MM.1S (cell line): ENCODE results near the gene TGFBR3.

Experiments used
- DNase-seq: peaks from one replicate; pipeline ENCODE4 v3.0.0-alpha.2; 2015
- H2AFZ ChIP-seq: fragments of 300-600 bp; sonication (generic); 2 replicates; pipeline ENCODE4 v1.6.0; 2016; ENCODE audit warnings: antibody characterized with exemption, low read length
- H3F3A ChIP-seq: fragments of 300-600 bp; sonication (generic); 2 replicates; pipeline ENCODE4 v1.6.1; 2016; ENCODE audit warnings: mild to moderate bottlenecking, antibody characterized with exemption, low read length, moderate library complexity, mixed read lengths; ENCODE audit not compliant: insufficient read depth
- H3K27ac ChIP-seq: fragments of 300-600 bp; sonication (generic); 2 replicates; pipeline ENCODE4 v1.5.1; 2016; ENCODE audit warnings: mild to moderate bottlenecking, low read length
- H3K27me3 ChIP-seq: fragments of 300-600 bp; sonication (generic); replicated peaks from 2 replicates; pipeline ENCODE4 v1.6.0; 2016; ENCODE audit warnings: low read length; ENCODE audit not compliant: insufficient read depth
- H3K36me3 ChIP-seq: fragments of 300-600 bp; sonication (generic); replicated peaks from 2 replicates; pipeline ENCODE4 v1.6.1; 2016; ENCODE audit warnings: mild to moderate bottlenecking, low read length, mixed read lengths; ENCODE audit not compliant: insufficient read depth
- H3K4me1 ChIP-seq: fragments of 300-600 bp; sonication (generic); 2 replicates; pipeline ENCODE4 v1.6.1; 2016; ENCODE audit warnings: low read length, mixed read lengths
- H3K4me2 ChIP-seq: fragments of 300-600 bp; sonication (generic); 2 replicates; pipeline ENCODE4 v1.6.0; 2016; ENCODE audit warnings: low read depth, low read length
- H3K4me3 ChIP-seq: fragments of 300-600 bp; sonication (generic); 2 replicates; pipeline ENCODE4 v1.5.1; 2016; ENCODE audit warnings: low read length, mixed read lengths
- H3K79me2 ChIP-seq: fragments of 300-600 bp; sonication (generic); 2 replicates; pipeline ENCODE4 v1.6.1; 2016; ENCODE audit warnings: mixed run types, low read length, mixed read lengths
- H3K9ac ChIP-seq: fragments of 300-600 bp; sonication (generic); 2 replicates; pipeline ENCODE4 v1.6.1; 2016; ENCODE audit warnings: low read length, mixed read lengths
- H3K9me2 ChIP-seq: fragments of 300-600 bp; sonication (generic); replicated peaks from 2 replicates; pipeline ENCODE4 v1.6.1; 2016; ENCODE audit warnings: mild to moderate bottlenecking, low read length, mixed read lengths; ENCODE audit not compliant: insufficient read depth
- H3K9me3 ChIP-seq: fragments of 300-600 bp; sonication (generic); replicated peaks from 2 replicates; pipeline ENCODE4 v1.6.1; 2016; ENCODE audit warnings: mild to moderate bottlenecking, low read length, mixed read lengths; ENCODE audit not compliant: insufficient read depth
- H4K20me1 ChIP-seq: fragments of 300-600 bp; sonication (generic); 2 replicates; pipeline ENCODE4 v1.6.1; 2016; ENCODE audit warnings: mild to moderate bottlenecking, low read length, moderate library complexity, mixed read lengths; ENCODE audit not compliant: insufficient read depth
- EZH2 ChIP-seq: fragments of 300-600 bp; sonication (generic); optimal IDR thresholded peaks from 2 replicates; pipeline ENCODE3; 2017; ENCODE audit warnings: low read depth, mild to moderate bottlenecking, antibody characterized with exemption, low read length, mixed read lengths
- EZH2phosphoT487 ChIP-seq: fragments of 300-600 bp; sonication (generic); IDR thresholded peaks from 2 replicates; pipeline ENCODE4 v1.6.1; 2018; ENCODE audit warnings: antibody characterized with exemption, low read length
- TF ChIP-seq, protein P1 (sequence below): fragments of 300-600 bp; sonication (generic); IDR thresholded peaks from 2 replicates; pipeline ENCODE4 v1.5.1; 2016; ENCODE audit warnings: antibody characterized with exemption, low read length, mixed read lengths

Gene TGFBR3

DNA sequence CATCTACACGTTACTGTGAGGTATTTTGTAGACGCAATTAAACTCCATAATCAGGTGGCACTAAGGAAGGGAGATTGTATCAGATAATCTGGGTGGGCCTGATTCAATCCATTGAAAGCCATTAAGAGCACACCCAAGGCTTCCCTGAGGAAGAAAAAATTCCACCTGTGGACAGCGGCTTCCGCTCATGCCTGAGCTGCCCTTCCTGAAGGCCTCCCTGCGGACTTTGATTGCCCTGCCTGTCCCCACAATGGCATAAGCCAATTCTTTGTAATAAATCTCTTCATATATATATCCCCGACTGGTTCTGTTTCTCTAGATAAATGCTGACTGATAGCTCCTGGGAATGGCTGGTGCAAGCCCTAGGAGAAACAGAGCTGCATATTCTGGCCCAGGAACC lies 138.3 kb downstream of the TGFBR3 start:
- TF ChIP-seq, protein P1, sequence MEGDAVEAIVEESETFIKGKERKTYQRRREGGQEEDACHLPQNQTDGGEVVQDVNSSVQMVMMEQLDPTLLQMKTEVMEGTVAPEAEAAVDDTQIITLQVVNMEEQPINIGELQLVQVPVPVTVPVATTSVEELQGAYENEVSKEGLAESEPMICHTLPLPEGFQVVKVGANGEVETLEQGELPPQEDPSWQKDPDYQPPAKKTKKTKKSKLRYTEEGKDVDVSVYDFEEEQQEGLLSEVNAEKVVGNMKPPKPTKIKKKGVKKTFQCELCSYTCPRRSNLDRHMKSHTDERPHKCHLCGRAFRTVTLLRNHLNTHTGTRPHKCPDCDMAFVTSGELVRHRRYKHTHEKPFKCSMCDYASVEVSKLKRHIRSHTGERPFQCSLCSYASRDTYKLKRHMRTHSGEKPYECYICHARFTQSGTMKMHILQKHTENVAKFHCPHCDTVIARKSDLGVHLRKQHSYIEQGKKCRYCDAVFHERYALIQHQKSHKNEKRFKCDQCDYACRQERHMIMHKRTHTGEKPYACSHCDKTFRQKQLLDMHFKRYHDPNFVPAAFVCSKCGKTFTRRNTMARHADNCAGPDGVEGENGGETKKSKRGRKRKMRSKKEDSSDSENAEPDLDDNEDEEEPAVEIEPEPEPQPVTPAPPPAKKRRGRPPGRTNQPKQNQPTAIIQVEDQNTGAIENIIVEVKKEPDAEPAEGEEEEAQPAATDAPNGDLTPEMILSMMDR = no peak
- no peak for TF ChIP-seq EZH2phosphoT487
- no peak for DNase-seq
- H3K27ac ChIP-seq = no peak overlapping the region
- no peak overlapping the region for H2AFZ ChIP-seq
- H3F3A ChIP-seq = no peaks in the 10 kb centered on the region
- H3K4me3 ChIP-seq = no peak overlapping the region
- no peak overlapping the region for H3K9ac ChIP-seq
- H3K36me3 ChIP-seq = no peaks in the 10 kb centered on the region
- H3K27me3 ChIP-seq = no peaks in the 10 kb centered on the region
- H3K4me2 ChIP-seq = no peak overlapping the region
- no peaks in the 10 kb centered on the region for H3K9me2 ChIP-seq
- no peaks in the 10 kb centered on the region for H4K20me1 ChIP-seq
- no peaks in the 10 kb centered on the region for H3K9me3 ChIP-seq
- H3K79me2 ChIP-seq = no peaks in the 10 kb centered on the region
- H3K4me1 ChIP-seq = no peaks in the 10 kb centered on the region

DNA sequence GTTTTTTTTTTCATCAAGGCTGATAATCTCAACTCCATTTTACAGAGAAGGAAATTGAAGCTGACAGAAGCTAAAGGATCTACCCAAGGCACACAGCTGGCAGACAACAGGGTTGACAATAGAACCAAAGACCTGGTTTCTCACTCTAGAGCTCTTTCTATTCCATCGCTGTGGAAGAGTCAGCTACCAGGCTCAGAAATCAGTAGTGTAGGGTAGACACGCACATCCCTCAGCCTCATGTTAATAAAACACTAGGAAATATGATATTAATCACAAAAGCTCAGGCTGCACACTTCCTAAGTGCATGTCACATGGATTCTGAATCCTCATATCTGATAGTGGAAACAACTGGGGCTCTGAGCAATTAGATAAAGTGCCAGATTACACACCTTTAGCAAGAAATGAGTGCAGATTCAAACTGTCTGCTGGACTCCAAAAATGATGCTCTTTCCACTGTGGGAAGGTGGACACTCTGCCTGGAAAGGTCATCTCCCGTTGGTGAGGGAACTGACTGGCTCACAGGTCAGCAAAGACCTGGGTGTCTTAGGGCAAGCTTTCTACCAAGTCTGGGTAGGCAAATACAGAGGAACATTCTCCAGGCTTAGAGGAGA lies 139.1 kb downstream of the TGFBR3 start:
- H3K9me2 ChIP-seq = no peaks in the 10 kb centered on the region
- H3K9ac ChIP-seq = no peak overlapping the region
- no peak overlapping the region for H3K4me2 ChIP-seq
- H3K27ac ChIP-seq = no peak overlapping the region
- no peak overlapping the region for H3K4me3 ChIP-seq
- no peak overlapping the region for H2AFZ ChIP-seq
- no peaks in the 10 kb centered on the region for H3F3A ChIP-seq
- no peaks in the 10 kb centered on the region for H3K36me3 ChIP-seq
- H4K20me1 ChIP-seq = no peaks in the 10 kb centered on the region
- no peak for DNase-seq
- H3K27me3 ChIP-seq = no peaks in the 10 kb centered on the region
- no peaks in the 10 kb centered on the region for H3K79me2 ChIP-seq
- no peaks in the 10 kb centered on the region for H3K4me1 ChIP-seq
- TF ChIP-seq, protein P1 = no peak
- no peak for TF ChIP-seq EZH2
- TF ChIP-seq EZH2phosphoT487 = no peak
- no peaks in the 10 kb centered on the region for H3K9me3 ChIP-seq

DNA sequence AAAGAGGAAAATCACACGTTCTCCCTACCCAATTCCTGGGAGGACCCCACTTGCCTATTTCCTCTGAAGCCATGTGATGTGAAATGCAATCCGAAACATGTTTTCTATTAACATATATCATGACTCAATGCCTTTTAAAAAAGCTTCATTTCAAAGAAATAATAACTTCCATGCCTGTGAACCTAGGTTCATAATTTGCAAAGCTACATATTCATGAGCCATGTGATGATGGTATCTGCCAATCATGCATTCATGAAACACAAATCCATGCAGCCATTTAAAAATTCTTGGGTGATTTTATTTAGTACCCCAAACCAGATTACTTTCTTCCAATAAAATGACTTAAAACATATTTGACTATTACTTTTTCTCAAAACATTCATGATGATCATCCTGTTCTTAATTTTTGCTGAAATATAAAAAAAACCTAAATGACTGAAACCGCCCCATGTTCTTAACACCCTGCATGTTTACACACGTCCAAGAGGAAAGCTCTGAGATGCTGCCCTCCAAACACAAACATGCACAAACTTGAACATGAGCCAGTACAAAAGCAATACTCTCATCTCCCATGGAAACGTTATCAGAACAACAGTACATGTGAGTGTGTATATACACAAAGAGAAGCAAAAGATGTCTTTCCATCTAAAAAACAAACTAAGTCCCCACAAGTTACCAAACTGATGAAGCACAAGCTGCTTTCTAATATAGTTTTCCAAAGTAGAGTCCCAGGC lies 140.1 kb downstream of the TGFBR3 start:
- no peaks in the 10 kb centered on the region for H3K27me3 ChIP-seq
- no peaks in the 10 kb centered on the region for H3K9me2 ChIP-seq
- H3K4me3 ChIP-seq = no peak overlapping the region
- TF ChIP-seq, protein P1 = no peak
- no peak for TF ChIP-seq EZH2
- no peak for TF ChIP-seq EZH2phosphoT487
- no peak overlapping the region for H2AFZ ChIP-seq
- no peaks in the 10 kb centered on the region for H4K20me1 ChIP-seq
- H3K36me3 ChIP-seq = no peaks in the 10 kb centered on the region
- no peak overlapping the region for H3K4me2 ChIP-seq
- no peak overlapping the region for H3K27ac ChIP-seq
- H3K4me1 ChIP-seq = no peaks in the 10 kb centered on the region
- H3F3A ChIP-seq = no peaks in the 10 kb centered on the region
- H3K79me2 ChIP-seq = no peaks in the 10 kb centered on the region
- H3K9me3 ChIP-seq = no peaks in the 10 kb centered on the region
- DNase-seq = no peak
- H3K9ac ChIP-seq = no peak overlapping the region
